Upper lobe of right lung (tissue), 1 donor: ENCODE measurements around the gene GABRA4. TPM values are rescaled to one million over a fixed set of nuclear protein-coding genes. Genes with fewer than 3 reads are reported as not detected.

ENCODE experiments used
- ATAC-seq: fragments of 200-7000 bp; cut with Tn5 transposase; one replicate; pipeline ENCODE4 v1.9.1; 2020; ENCODE audit warnings: mild to moderate bottlenecking, moderate library complexity
- DNase-seq: peaks from one replicate; pipeline ENCODE4 v3.0.0-alpha.2; 2020
- H3K27ac ChIP-seq: fragments of 200-600 bp; one replicate; pipeline ENCODE4 v1.8.0; 2022
- H3K27me3 ChIP-seq: fragments of 200-600 bp; one replicate; pipeline ENCODE4 v1.8.0; 2022; ENCODE audit warnings: mild to moderate bottlenecking
- H3K36me3 ChIP-seq: fragments of 200-600 bp; one replicate; pipeline ENCODE4 v1.8.0; 2022
- H3K4me1 ChIP-seq: fragments of 200-600 bp; one replicate; pipeline ENCODE4 v1.8.0; 2022
- H3K4me3 ChIP-seq: fragments of 200-600 bp; one replicate; pipeline ENCODE4 v1.8.0; 2022; ENCODE audit warnings: mild to moderate bottlenecking
- H3K9me3 ChIP-seq: fragments of 200-600 bp; one replicate; pipeline ENCODE4 v1.8.0; 2022
- intact Hi-C: fragments of 100-400 bp; cut with DNase I; formaldehyde crosslinking; loops from one replicate; pipeline ENCODE4 v1.11.0; 2022
- total RNA-seq: library from RNA; stranded (reverse); fragmentation: NEBNext Ultra II Directional; extraction: Animal tissue kit (Norgen Biotek cat#: 25700); gene quantifications from one replicate; pipeline ENCODE4 v1.2.1, GENCODE V29; 2021
- TF ChIP-seq, protein P1 (sequence below): fragments of 200-600 bp; IDR thresholded peaks from one replicate; pipeline ENCODE4 v1.8.0; 2022; ENCODE audit warnings: antibody characterized with exemption
- donor health status: DM: no; HTN: yes; CAD: no; lungs with severe emphysema.

Gene GABRA4
- total RNA-seq, 1 donor from 2014 or later = not detected

DNA sequence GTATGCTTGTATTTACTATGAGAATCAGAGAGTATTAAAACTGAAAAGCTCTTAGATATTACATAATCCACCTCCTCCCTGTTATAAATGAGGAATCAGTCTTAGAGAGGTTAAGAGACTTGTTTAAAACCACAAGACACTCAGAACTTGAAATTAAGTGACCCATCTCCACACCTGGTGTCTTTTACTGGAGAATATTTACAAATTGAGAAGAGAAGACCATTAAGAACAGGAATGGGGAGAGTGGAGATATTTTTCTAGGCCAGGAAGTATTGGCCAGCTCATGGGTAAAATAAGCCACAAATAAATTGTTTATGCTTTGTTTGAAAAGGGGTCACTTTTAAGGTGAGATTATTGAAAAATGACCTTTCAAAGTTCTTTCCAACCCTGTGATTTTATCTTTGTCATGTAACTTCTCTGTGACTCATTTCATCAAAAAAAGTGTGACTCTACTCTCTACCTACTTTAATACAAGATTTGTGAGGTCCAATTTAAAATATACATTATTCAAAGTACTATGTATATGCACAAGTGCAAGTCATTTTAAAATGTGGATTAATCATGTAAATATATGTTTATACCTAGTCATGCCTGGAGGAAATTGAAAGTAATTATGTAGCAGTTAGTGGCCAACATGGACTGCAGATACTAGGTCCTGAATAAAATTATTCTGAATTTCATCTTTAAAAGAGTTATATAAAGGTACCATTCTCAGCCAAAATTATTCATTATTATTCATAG lies 68.4 kb downstream of the GABRA4 start:
- Histone ChIP-seq H3K27ac (no peak overlapping the region), H3K4me1 (no peaks in the 10 kb centered on the region), H3K27me3 (peaks cover 6% of the 10 kb centered on the region), H3K36me3 (no peaks in the 10 kb centered on the region), H3K9me3 (no peaks in the 10 kb centered on the region), H3K4me3 (no peak overlapping the region)
- no peak for ATAC-seq
- intact Hi-C loops = no loop called here
- TF ChIP-seq, protein P1, sequence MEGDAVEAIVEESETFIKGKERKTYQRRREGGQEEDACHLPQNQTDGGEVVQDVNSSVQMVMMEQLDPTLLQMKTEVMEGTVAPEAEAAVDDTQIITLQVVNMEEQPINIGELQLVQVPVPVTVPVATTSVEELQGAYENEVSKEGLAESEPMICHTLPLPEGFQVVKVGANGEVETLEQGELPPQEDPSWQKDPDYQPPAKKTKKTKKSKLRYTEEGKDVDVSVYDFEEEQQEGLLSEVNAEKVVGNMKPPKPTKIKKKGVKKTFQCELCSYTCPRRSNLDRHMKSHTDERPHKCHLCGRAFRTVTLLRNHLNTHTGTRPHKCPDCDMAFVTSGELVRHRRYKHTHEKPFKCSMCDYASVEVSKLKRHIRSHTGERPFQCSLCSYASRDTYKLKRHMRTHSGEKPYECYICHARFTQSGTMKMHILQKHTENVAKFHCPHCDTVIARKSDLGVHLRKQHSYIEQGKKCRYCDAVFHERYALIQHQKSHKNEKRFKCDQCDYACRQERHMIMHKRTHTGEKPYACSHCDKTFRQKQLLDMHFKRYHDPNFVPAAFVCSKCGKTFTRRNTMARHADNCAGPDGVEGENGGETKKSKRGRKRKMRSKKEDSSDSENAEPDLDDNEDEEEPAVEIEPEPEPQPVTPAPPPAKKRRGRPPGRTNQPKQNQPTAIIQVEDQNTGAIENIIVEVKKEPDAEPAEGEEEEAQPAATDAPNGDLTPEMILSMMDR = no peak
- DNase-seq = no peak

DNA sequence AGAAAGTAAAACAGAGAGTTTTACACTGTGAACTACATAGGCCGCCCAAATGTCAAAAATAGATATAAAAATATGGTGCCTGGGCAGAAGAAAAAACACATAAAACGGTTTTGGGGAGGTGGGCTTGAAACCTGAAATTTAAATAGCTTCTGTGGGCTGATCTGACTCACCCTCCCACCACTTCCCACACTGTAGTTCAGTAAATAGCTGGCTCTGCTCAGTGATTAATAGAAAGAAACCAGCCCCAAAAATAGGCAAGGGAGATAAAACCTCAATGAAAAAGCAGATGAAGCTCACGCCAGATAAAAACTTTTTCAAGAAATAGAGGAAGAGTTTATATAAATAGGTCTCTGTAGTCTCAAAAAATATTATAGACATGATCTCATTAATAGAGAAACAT lies 71.2 kb downstream of the GABRA4 start:
- DNase-seq = no peak
- ATAC-seq = no peak
- no peaks in the 10 kb centered on the region for H3K27me3 ChIP-seq
- no peak overlapping the region for H3K4me3 ChIP-seq
- H3K9me3 ChIP-seq = no peaks in the 10 kb centered on the region
- intact Hi-C loops = no loop called here
- no peaks in the 10 kb centered on the region for H3K4me1 ChIP-seq
- no peak overlapping the region for H3K27ac ChIP-seq
- TF ChIP-seq, protein P1 = no peak
- no peaks in the 10 kb centered on the region for H3K36me3 ChIP-seq

DNA sequence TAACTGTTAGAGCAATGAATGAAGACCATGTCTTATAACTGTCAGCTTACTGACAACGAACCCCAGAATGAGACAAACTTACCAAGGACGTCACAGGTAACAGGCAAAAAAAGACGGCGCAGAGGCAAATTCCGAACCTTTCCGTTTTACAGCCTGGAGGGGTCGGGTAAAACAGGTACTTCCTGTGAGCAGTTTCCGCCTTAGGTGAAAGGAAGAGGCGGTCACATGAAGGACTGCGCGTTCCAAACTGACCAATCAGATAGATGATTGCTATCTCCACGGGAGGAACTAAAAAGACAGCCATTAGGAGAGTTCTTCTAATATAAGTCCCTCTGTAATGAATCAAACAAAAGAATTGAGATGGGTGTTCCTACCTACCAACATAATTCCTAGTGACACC lies 84.3 kb downstream of the GABRA4 start, which contains the start of gene COX7B2:
TSS of gene COX7B2 (minus strand) at position 168 of the 400 bp plus-strand sequence. CDS start 174,053 bp downstream, outside the sequence.
- no peaks in the 10 kb centered on the region for H3K36me3 ChIP-seq
- ATAC-seq (no peak), DNase-seq (no peak)
- H3K27me3 ChIP-seq = no peaks in the 10 kb centered on the region
- H3K4me3 ChIP-seq = no peak within 1 kb of the TSS
- no peaks in the 10 kb centered on the region for H3K9me3 ChIP-seq
- TF ChIP-seq, protein P1 = no peak
- intact Hi-C loops = no loop called here
- no peak within 1 kb of the TSS for H3K27ac ChIP-seq
- no peaks in the 10 kb centered on the region for H3K4me1 ChIP-seq

DNA sequence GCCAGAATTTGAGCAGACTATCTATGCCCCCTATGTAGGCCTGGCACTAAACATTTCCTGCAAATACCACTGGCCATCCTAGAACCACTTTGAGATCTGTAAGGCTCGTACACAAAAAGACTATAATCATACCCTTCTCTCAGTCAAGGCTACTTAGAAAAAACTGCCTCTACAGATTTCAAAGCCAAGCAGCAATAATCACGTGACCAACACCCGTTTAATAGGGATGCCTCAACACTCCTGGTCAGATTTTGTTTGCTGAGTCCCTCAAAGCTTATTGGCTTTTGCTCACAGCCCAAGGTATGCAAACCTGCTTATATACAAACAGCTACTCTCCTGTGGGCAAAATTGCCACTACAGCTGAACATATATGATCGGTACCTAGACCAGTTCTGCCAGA lies 85.2 kb downstream of the GABRA4 start:
- ATAC-seq (no peak), DNase-seq (no peak)
- intact Hi-C loops = no loop called here
- TF ChIP-seq, protein P1 = no peak
- Histone ChIP-seq H3K9me3 (no peaks in the 10 kb centered on the region), H3K27ac (no peak overlapping the region), H3K4me1 (no peaks in the 10 kb centered on the region), H3K27me3 (no peaks in the 10 kb centered on the region), H3K36me3 (no peaks in the 10 kb centered on the region), H3K4me3 (no peak overlapping the region)

DNA sequence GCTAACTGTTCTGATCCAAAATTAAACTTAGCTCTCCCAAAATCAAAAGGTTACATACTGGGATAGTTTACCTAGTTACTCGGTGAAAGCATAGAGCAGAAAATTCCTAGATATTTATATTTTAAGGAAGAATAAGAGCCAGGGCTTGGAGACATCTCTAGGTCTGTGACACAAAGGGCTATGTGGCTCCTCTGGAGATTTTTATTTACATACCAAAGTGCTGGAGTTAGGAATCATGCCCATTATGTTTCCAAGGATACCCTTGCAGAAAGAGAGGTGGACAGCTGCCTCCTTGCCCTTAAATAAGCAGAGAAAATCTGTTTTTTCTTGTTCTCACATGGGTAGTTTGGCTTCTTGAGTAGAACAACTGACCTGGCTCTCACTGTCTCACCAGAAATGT lies 93.3 kb downstream of the GABRA4 start:
- TF ChIP-seq, protein P1 = no peak
- Histone ChIP-seq H3K27ac (no peak overlapping the region), H3K36me3 (no peaks in the 10 kb centered on the region), H3K4me1 (no peaks in the 10 kb centered on the region), H3K9me3 (no peaks in the 10 kb centered on the region), H3K27me3 (no peaks in the 10 kb centered on the region), H3K4me3 (no peak overlapping the region)
- intact Hi-C loops = no loop called here
- DNase-seq (no peak), ATAC-seq (no peak)
